DND-41 (cell line): ENCODE data around the gene VSTM2B.

ENCODE experiments used
- ATAC-seq: fragments of 200-7000 bp; cut with Tn5 transposase; 3 replicates; pipeline ENCODE4 v1.9.1; 2021; ENCODE audit warnings: low read depth; ENCODE audit not compliant: insufficient read depth
- DNase-seq: peaks from one replicate; pipeline ENCODE4 v3.0.0-alpha.2; 2020
- H2AFZ ChIP-seq: 2 replicates; pipeline ENCODE4 v1.6.0; 2012; ENCODE audit warnings: low read depth, low read length
- H3K27ac ChIP-seq: 2 replicates; pipeline ENCODE4 v1.5.1; 2012; ENCODE audit warnings: low read length, inconsistent platforms
- H3K27me3 ChIP-seq: fragments of 200-600 bp; sonication (generic); 2 replicates; pipeline ENCODE4 v1.6.0; 2012; ENCODE audit warnings: low read length, mild to moderate bottlenecking, inconsistent platforms; ENCODE audit not compliant: insufficient read depth, poor library complexity
- H3K36me3 ChIP-seq: 2 replicates; pipeline ENCODE4 v1.5.1; 2012; ENCODE audit warnings: low read length, inconsistent platforms; ENCODE audit not compliant: insufficient read depth
- H3K4me1 ChIP-seq: 2 replicates; pipeline ENCODE4 v1.5.1; 2012; ENCODE audit warnings: mild to moderate bottlenecking, low read length; ENCODE audit not compliant: insufficient read depth
- H3K4me2 ChIP-seq: 2 replicates; pipeline ENCODE4 v1.6.0; 2012; ENCODE audit warnings: mild to moderate bottlenecking, moderate library complexity, low read length, inconsistent platforms; ENCODE audit not compliant: insufficient read depth
- H3K4me3 ChIP-seq, 2 experiments: fragments of 200-600 bp in 1 of 2; shearing (Covaris generic) in 1 of 2; 2 replicates each; pipeline ENCODE4 v1.5.1; 2012 to 2016; ENCODE audit warnings: inconsistent platforms in 2 of 2, low read length in 2 of 2, mild to moderate bottlenecking in 2 of 2, low read depth in 1 of 2, moderate library complexity in 1 of 2
- H3K79me2 ChIP-seq: 2 replicates; pipeline ENCODE4 v1.6.0; 2012; ENCODE audit warnings: low read length, inconsistent platforms; ENCODE audit not compliant: insufficient read depth
- H3K9ac ChIP-seq: 2 replicates; pipeline ENCODE4 v1.6.0; 2012; ENCODE audit warnings: low read depth, mild to moderate bottlenecking, inconsistent platforms, low read length, moderate library complexity
- H3K9me3 ChIP-seq: 2 replicates; pipeline ENCODE4 v1.5.1; 2012; ENCODE audit warnings: low read length, moderate library complexity, mild to moderate bottlenecking, inconsistent platforms; ENCODE audit not compliant: insufficient read depth, severe bottlenecking
- H4K20me1 ChIP-seq: 2 replicates; pipeline ENCODE4 v1.6.0; 2012; ENCODE audit warnings: low read length; ENCODE audit not compliant: insufficient read depth
- CTCF ChIP-seq: IDR thresholded peaks from 2 replicates; pipeline ENCODE4 v1.5.1; 2012; ENCODE audit warnings: borderline replicate concordance, low read length, moderate library complexity, mild to moderate bottlenecking; ENCODE audit not compliant: poor library complexity, severe bottlenecking; ENCODE audit errors: extremely low read depth
- EZH2 ChIP-seq: IDR thresholded peaks from 3 replicates; pipeline ENCODE4 v1.6.1; 2012; ENCODE audit warnings: borderline replicate concordance, low read depth, mild to moderate bottlenecking, moderate library complexity, low read length, inconsistent platforms; ENCODE audit not compliant: severe bottlenecking

Gene VSTM2B

GRCh38 chr19:29560313-29561075 is 34.7 kb downstream of the VSTM2B start:
- H2AFZ ChIP-seq = no peak overlapping the region
- H3K4me1 ChIP-seq = no peaks in the 10 kb centered on the region
- H3K27me3 ChIP-seq = peaks cover 2% of the 10 kb centered on the region
- no peaks in the 10 kb centered on the region for H3K9me3 ChIP-seq
- TF ChIP-seq EZH2 (no peak), CTCF (no peak)
- ATAC-seq = no peak
- DNase-seq = no peak
- H3K79me2 ChIP-seq = no peaks in the 10 kb centered on the region
- no peak overlapping the region for H3K4me2 ChIP-seq
- H3K4me3 ChIP-seq = no peak overlapping the region
- no peaks in the 10 kb centered on the region for H4K20me1 ChIP-seq
- no peak overlapping the region for H3K27ac ChIP-seq
- no peaks in the 10 kb centered on the region for H3K36me3 ChIP-seq
- no peak overlapping the region for H3K9ac ChIP-seq

- ATAC-seq = no peak
- Histone ChIP-seq H3K4me2 (no peak overlapping the region), H3K4me1 (no peaks in the 10 kb centered on the region), H3K27ac (no peak overlapping the region), H4K20me1 (no peaks in the 10 kb centered on the region), H3K27me3 (peaks cover 2% of the 10 kb centered on the region), H3K36me3 (no peaks in the 10 kb centered on the region), H3K9me3 (no peaks in the 10 kb centered on the region), H2AFZ (no peak overlapping the region), H3K79me2 (no peaks in the 10 kb centered on the region), H3K4me3 (no peak overlapping the region), H3K9ac (no peak overlapping the region)
- no peak for DNase-seq
- TF ChIP-seq CTCF = no peak
- TF ChIP-seq EZH2 = no peak
Measured at GRCh38 chr19:29561601-29562000, 35.8 kb downstream of the VSTM2B start.

- Histone ChIP-seq H2AFZ (no peak overlapping the region), H3K4me1 (no peaks in the 10 kb centered on the region), H3K36me3 (no peaks in the 10 kb centered on the region), H3K27me3 (peaks cover 2% of the 10 kb centered on the region), H3K27ac (no peak overlapping the region), H3K79me2 (no peaks in the 10 kb centered on the region), H3K9me3 (no peaks in the 10 kb centered on the region), H3K4me3 (no peak overlapping the region), H3K4me2 (no peak overlapping the region), H3K9ac (no peak overlapping the region), H4K20me1 (no peaks in the 10 kb centered on the region)
- DNase-seq (no peak), ATAC-seq (no peak)
- TF ChIP-seq CTCF = no peak
- no peak for TF ChIP-seq EZH2
Measured at GRCh38 chr19:29562299-29563297, 36.8 kb downstream of the VSTM2B start.
